ENCODE measurements around the gene DDX24.

- TF ChIP-seq REST (IDR thresholded peaks at IDR 0.05; ENCODE audit: low read depth) = no peak
- TF ChIP-seq EP300 (IDR thresholded peaks at IDR 0.05; ENCODE audit: borderline replicate concordance) = no peak
- no peak for TF ChIP-seq CREB1 (IDR thresholded peaks at IDR 0.05; ENCODE audit: low read depth)
- no peak for TF ChIP-seq TCF12 (IDR thresholded peaks at IDR 0.05; ENCODE audit: low read depth)
- TF ChIP-seq, protein P1, sequence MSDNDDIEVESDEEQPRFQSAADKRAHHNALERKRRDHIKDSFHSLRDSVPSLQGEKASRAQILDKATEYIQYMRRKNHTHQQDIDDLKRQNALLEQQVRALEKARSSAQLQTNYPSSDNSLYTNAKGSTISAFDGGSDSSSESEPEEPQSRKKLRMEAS (IDR thresholded peaks at IDR 0.05) = no peak
- no peak for TF ChIP-seq USF1 (IDR thresholded peaks at IDR 0.05)
- no peak for TF ChIP-seq EGR1 (IDR thresholded peaks at IDR 0.05)
- no peak for TF ChIP-seq RAD21 (IDR thresholded peaks at IDR 0.05; ENCODE audit: low read depth)
- no peak for TF ChIP-seq TAF1 (IDR thresholded peaks at IDR 0.05; ENCODE audit: low read depth)
- TF ChIP-seq CEBPB (IDR thresholded peaks at IDR 0.05) = no peak
- TF ChIP-seq TEAD4 (IDR thresholded peaks at IDR 0.05) = no peak
- no peak for TF ChIP-seq FOXM1 (IDR thresholded peaks at IDR 0.05; ENCODE audit: borderline replicate concordance, low read depth)
- no peak for TF ChIP-seq NFIC (IDR thresholded peaks at IDR 0.05)
These were observed 22.6 kb upstream of the DDX24 start for GRCh38 chr14:94103554-94104150.

All from Ishikawa (cell line).